Testis (tissue), 3 donors: Measurements from ENCODE around the gene OPHN1. TPM values are rescaled to one million over a fixed set of nuclear protein-coding genes. Genes with fewer than 3 reads are reported as not detected.
"Not testable (repeated sequence)": the region's sequence is repeated elsewhere in the genome, so short reads cannot be mapped to it uniquely, and the experiment has no call there.

Experiments used
- DNase-seq: peaks from one replicate; pipeline ENCODE4 v3.0.0-alpha.2; 2019
- H3K27ac ChIP-seq, 2 donors: fragments of 200-600 bp; sonication (generic); one replicate each; pipeline ENCODE4 v1.5.1; 2019
- H3K27me3 ChIP-seq: fragments of 200-600 bp; sonication (generic); one replicate; pipeline ENCODE4 v1.5.1; 2019
- H3K36me3 ChIP-seq: fragments of 200-600 bp; sonication (generic); one replicate; pipeline ENCODE4 v1.5.1; 2017; ENCODE audit warnings: low read depth; ENCODE audit errors: missing control alignments
- H3K4me1 ChIP-seq: fragments of 200-600 bp; sonication (generic); one replicate; pipeline ENCODE4 v1.5.1; 2019
- H3K4me3 ChIP-seq, 2 donors: fragments of 200-600 bp; sonication (generic); one replicate each; pipeline ENCODE4 v1.5.1; 2017 to 2019
- H3K9me3 ChIP-seq: fragments of 200-600 bp; sonication (generic); one replicate; pipeline ENCODE4 v1.5.1; 2017
- POLR2A ChIP-seq: fragments of 450-650 bp; IDR thresholded peaks from one replicate; pipeline ENCODE4 v1.6.1; 2017; ENCODE audit warnings: antibody characterized with exemption, mild to moderate bottlenecking, moderate library complexity
- WGBS, 2 donors: methylation state at CpG; one replicate each; pipeline ENCODE4 v1.1.5; 2018; 5-methylcytosine and 5-hydroxymethylcytosine counted together
- intact Hi-C: fragments of 100-400 bp; cut with DNase I; formaldehyde crosslinking; loops from one replicate; pipeline ENCODE4 v1.15.1; 2023; ENCODE audit warnings: low total_unique reads
- polyA plus RNA-seq: library from polyadenylated mRNA; stranded (reverse); fragments of 350-450 nt; fragmentation: Illumina TruSeq; extraction: RNeasy Lipid Tissue Mini Kit (QIAGEN cat#74804); gene quantifications from one replicate; pipeline ENCODE4 v1.2.3, GENCODE V29; 2014; ENCODE audit warnings: low read depth, low replicate concordance; ENCODE audit not compliant: insufficient read depth
- total RNA-seq, 2 donors: library from RNA; depleted of rRNA; stranded (reverse); fragments of >200 nt; gene quantifications; one replicate each; pipeline ENCODE4 v1.2.3, GENCODE V29; 2016
- TF ChIP-seq, protein P1 (sequence below), 3 experiments: fragments of 450-650 bp in 2 of 3; fragments of 200-600 bp in 1 of 3; sonication (generic) in 1 of 3; IDR thresholded peaks; one replicate each; pipeline ENCODE4 v1.5.1; 2016 to 2019; ENCODE audit warnings: antibody characterized with exemption in 3 of 3, mild to moderate bottlenecking in 2 of 3, moderate library complexity in 1 of 3

OPHN1 gene
- total and polyA plus RNA-seq, 3 donors from 2014 or later = 2.3 to 5.7 (median 5.5) TPM

DNA sequence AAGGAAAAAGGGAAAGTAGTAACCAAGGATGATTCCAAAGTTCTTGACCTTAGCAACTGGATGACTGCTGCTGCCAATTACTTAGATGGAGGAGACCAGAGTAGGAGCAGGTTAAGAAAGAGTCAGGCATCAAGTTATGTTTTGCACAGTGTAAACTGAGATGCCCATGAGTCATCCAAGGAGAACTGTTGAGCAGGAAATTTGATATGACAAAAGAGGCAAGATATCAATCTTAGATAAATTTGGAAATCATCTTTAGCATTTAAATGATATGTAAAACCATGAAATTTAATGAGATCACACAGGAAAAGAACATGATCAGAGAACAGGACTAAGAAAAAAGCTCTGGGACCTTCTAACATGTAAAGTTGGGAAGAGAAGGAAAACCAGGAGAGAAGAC, 361.3 kb downstream of the OPHN1 start:
- no peaks in the 10 kb centered on the region for H3K9me3 ChIP-seq
- no peaks in the 10 kb centered on the region for H3K4me1 ChIP-seq
- TF ChIP-seq POLR2A = no peak
- TF ChIP-seq, protein P1, sequence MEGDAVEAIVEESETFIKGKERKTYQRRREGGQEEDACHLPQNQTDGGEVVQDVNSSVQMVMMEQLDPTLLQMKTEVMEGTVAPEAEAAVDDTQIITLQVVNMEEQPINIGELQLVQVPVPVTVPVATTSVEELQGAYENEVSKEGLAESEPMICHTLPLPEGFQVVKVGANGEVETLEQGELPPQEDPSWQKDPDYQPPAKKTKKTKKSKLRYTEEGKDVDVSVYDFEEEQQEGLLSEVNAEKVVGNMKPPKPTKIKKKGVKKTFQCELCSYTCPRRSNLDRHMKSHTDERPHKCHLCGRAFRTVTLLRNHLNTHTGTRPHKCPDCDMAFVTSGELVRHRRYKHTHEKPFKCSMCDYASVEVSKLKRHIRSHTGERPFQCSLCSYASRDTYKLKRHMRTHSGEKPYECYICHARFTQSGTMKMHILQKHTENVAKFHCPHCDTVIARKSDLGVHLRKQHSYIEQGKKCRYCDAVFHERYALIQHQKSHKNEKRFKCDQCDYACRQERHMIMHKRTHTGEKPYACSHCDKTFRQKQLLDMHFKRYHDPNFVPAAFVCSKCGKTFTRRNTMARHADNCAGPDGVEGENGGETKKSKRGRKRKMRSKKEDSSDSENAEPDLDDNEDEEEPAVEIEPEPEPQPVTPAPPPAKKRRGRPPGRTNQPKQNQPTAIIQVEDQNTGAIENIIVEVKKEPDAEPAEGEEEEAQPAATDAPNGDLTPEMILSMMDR (IDR thresholded peaks at IDR 0.05) = no peak
- no peak overlapping the region for H3K4me3 ChIP-seq
- H3K36me3 ChIP-seq = no peaks in the 10 kb centered on the region
- no peak for DNase-seq
- intact Hi-C loops = no loop called here
- no peak overlapping the region for H3K27ac ChIP-seq
- no peaks in the 10 kb centered on the region for H3K27me3 ChIP-seq

DNA sequence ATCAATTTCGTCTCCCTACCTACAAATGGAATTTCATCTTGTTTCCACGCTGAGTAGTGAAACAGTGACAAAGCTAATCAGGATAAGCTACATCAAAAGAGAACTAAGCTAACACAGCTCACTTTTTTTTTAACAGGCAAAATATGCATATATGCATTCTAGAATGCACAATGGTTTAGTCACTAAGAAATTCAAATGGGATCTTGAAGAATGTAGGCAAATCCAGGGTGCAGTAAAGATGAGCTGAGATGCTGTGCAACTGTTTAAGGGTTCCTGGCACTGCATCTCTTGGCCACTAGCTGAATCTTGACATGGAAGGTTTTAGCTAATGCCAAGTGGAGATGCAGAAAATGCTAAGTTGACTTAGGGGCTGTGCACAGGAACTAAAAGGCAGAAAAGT, 363.2 kb downstream of the OPHN1 start:
- WGBS, 2 donors = 86% methylated on average over 2 of the region's 2 CpGs
- H3K27me3 ChIP-seq, H3K9me3 ChIP-seq, H3K4me3 ChIP-seq, intact Hi-C loops, H3K4me1 ChIP-seq, H3K27ac ChIP-seq, DNase-seq, H3K36me3 ChIP-seq: not testable (repeated sequence)

DNA sequence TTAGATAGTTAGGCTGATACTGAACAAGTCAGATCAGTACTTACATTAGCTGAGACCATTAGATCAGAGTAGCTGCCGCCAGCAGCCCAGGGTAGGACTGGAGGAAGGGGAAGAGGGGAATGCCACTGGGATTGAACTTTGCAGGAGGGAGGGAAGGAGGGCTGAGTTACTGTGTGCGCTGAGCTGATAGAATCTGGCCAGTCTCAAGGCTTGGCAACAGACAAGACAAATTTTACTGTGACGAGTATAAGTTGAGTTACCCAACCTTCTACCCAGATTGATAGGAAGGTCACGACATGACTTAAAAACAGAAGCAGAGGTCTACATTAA, 372.1 kb downstream of the OPHN1 start:
- H3K36me3 ChIP-seq = no peaks in the 10 kb centered on the region
- H3K9me3 ChIP-seq = no peaks in the 10 kb centered on the region
- no peaks in the 10 kb centered on the region for H3K27me3 ChIP-seq
- DNase-seq = no peak
- WGBS, 2 donors = 62 to 73% methylated on average over 3 to 4 of the region's 4 CpGs
- no peak overlapping the region for H3K4me3 ChIP-seq
- intact Hi-C loops = no loop called here
- TF ChIP-seq, protein P1 (IDR thresholded peaks at IDR 0.05) = no peak
- TF ChIP-seq POLR2A = no peak
- no peak overlapping the region for H3K27ac ChIP-seq
- no peaks in the 10 kb centered on the region for H3K4me1 ChIP-seq

DNA sequence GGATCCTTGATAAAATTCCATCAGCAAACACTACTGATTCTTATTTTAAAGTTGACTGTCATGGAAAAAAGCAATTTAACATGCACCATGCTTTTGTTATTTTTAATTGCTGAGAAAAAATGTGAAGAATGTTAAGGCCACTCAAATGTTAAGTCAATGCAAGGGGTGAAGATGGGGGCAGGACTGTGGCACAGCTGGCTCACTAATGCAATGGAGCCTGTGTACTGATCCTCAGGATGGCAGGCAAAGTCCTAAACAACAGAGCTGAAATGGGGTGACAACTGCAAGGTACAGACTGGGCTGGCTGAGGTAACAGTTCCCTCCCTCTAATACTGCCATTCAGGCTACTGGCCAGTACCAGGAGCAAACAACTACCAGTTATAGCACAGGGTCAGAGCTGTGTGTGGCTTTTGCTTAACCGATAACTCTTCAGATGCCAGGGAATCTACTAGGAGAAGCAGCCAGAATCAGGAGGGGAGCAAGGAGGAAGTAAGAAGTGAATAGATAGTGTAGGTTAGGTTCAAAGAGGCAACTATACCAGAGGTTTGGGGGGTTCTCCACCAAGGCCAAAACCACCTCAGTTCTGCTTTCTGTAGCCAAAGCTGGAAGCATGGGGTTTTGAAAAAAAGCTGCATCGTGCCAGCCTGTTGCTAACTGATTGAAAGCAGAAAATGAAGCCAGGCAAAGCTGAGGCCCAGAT, 372.6 kb downstream of the OPHN1 start:
- H3K9me3 ChIP-seq = no peaks in the 10 kb centered on the region
- no peak for TF ChIP-seq POLR2A
- TF ChIP-seq, protein P1 (IDR thresholded peaks at IDR 0.05) = no peak
- H3K27ac ChIP-seq = no peak overlapping the region
- intact Hi-C loops = no loop called here
- H3K27me3 ChIP-seq = no peaks in the 10 kb centered on the region
- no peak for DNase-seq
- no peak overlapping the region for H3K4me3 ChIP-seq
- no peaks in the 10 kb centered on the region for H3K4me1 ChIP-seq
- H3K36me3 ChIP-seq = no peaks in the 10 kb centered on the region
- 42 to 68% methylated on average over 2 of the region's 2 CpGs for WGBS, 2 donors

DNA sequence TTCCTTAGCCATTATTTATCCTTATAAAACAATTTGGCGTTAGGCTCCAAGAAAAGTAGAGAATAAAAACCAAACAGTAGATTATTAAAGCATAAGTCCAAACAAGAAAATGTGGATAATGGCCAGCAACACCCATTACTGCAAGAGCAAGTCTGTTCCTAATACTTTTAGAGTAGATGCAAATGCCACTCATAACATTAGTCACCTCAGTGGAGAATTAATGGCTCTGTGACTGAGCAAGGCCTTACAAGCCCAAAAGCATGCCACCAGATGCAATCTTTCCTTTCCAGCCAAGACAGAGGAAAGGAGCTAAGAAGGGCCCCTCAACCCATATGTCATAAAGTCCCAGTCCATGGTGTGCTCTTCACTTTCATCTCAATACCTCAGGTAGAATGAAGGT, 373.8 kb downstream of the OPHN1 start:
- intact Hi-C loops = no loop called here
- H3K27me3 ChIP-seq = no peaks in the 10 kb centered on the region
- no peaks in the 10 kb centered on the region for H3K9me3 ChIP-seq
- H3K4me1 ChIP-seq = no peaks in the 10 kb centered on the region
- no peak for TF ChIP-seq POLR2A
- TF ChIP-seq, protein P1 (IDR thresholded peaks at IDR 0.05) = no peak
- no peak for DNase-seq
- no peak overlapping the region for H3K27ac ChIP-seq
- H3K4me3 ChIP-seq = no peak overlapping the region
- WGBS, 2 donors = 100% methylated on average over 1 of the region's 1 CpG
- no peaks in the 10 kb centered on the region for H3K36me3 ChIP-seq
